Heart left ventricle (tissue), 16 donors: ENCODE results near the gene FGD3. TPM values are rescaled to one million over a fixed set of nuclear protein-coding genes. Genes with fewer than 3 reads are reported as not detected.
A peak's percentile ranks its signal among the peaks of the same experiment; 100 is the strongest.

Experiments
- ATAC-seq, 4 donors: fragments of 200-7000 bp; cut with Tn5 transposase; one replicate each; pipeline ENCODE4 v1.9.1; 2020 to 2022; ENCODE audit warnings: moderate library complexity in 4 of 4, mild to moderate bottlenecking in 3 of 4, moderate number of reproducible peaks in 1 of 4
- DNase-seq, 5 donors: peaks; one replicate each; pipeline ENCODE4 v3.0.0-alpha.2; 2020
- H3K27ac ChIP-seq, 12 donors: fragments of 200-600 bp; sonication (generic) in 4 of 12; one replicate each; pipeline versions ENCODE4 v1.5.0 to v1.8.0; 2016 to 2022; ENCODE audit warnings: mild to moderate bottlenecking in 2 of 12
- H3K27me3 ChIP-seq, 9 donors: fragments of 200-600 bp; sonication (generic) in 2 of 9; one replicate each; pipeline versions ENCODE4 v1.5.1 to v1.8.0; 2016 to 2022; ENCODE audit warnings: mild to moderate bottlenecking in 3 of 9
- H3K36me3 ChIP-seq, 9 donors: fragments of 200-600 bp; sonication (generic) in 2 of 9; one replicate each; pipeline versions ENCODE4 v1.5.0 to v1.8.0; 2018 to 2022; ENCODE audit warnings: mild to moderate bottlenecking in 2 of 9
- H3K4me1 ChIP-seq, 12 donors: fragments of 200-600 bp; sonication (generic) in 4 of 12; one replicate each; pipeline versions ENCODE4 v1.5.0 to v1.8.0; 2016 to 2022; ENCODE audit warnings: mild to moderate bottlenecking in 3 of 12
- H3K4me3 ChIP-seq, 12 donors: fragments of 200-600 bp; sonication (generic) in 4 of 12; one replicate each; pipeline versions ENCODE4 v1.5.0 to v1.8.0; 2017 to 2022; ENCODE audit warnings: mild to moderate bottlenecking in 9 of 12, moderate library complexity in 4 of 12
- H3K9me3 ChIP-seq, 12 donors: fragments of 200-600 bp; sonication (generic) in 4 of 12; one replicate each; pipeline versions ENCODE4 v1.5.0 to v1.8.0; 2016 to 2022; ENCODE audit warnings: mild to moderate bottlenecking in 1 of 12
- POLR2A ChIP-seq, 2 donors: fragments of 450-650 bp; IDR thresholded peaks; one replicate each; pipeline ENCODE4 v1.6.1; 2017; ENCODE audit warnings: antibody characterized with exemption in 2 of 2, mild to moderate bottlenecking in 2 of 2, moderate library complexity in 2 of 2
- WGBS, 4 donors: extraction: QIAGEN DNeasy Blood & Tissue Kit in 2 of 4; methylation state at CpG; one replicate each; pipeline versions ENCODE4 v1.1.5 to v1.1.7; 2013 to 2018; 5-methylcytosine and 5-hydroxymethylcytosine counted together
- intact Hi-C, 10 donors: fragments of 100-400 bp; cut with DNase I; formaldehyde crosslinking; loops; one replicate each; pipeline versions ENCODE4 v1.11.1 to v1.14.2; 2022
- polyA plus RNA-seq, 2 donors: library from polyadenylated mRNA; stranded (reverse); fragments of 200-250 nt; gene quantifications; one replicate each; pipeline ENCODE4 v1.2.3, GENCODE V29; 2013
- total RNA-seq, 9 donors: library from RNA; depleted of rRNA in 2 of 9; stranded (reverse); fragments of >200 nt in 2 of 9; fragmentation: NEBNext Ultra II Directional in 3 of 9; extraction: Animal tissue kit (Norgen Biotek cat#: 25700) in 3 of 9; gene quantifications; one replicate each; pipeline versions ENCODE4 v1.1.0 to v1.2.4, GENCODE V29; 2016 to 2023
- TF ChIP-seq, protein P1 (sequence below), 12 donors: fragments of 200-600 bp; sonication (generic) in 4 of 12; IDR thresholded peaks; one replicate each; pipeline versions ENCODE4 v1.5.0 to v1.8.0; 2018 to 2022; ENCODE audit warnings: antibody characterized with exemption in 12 of 12, mild to moderate bottlenecking in 5 of 12
- donor health status: ischemic (EF 13 %, LVEDD 7.1; RV severe dilation, severe dysfunction).
- donor health status: healthy with polysubstance abuse.
- donor health status: DM: no; HTN: yes; CAD: no.
- donor health status: DM: no; HTN: no; CAD: no.
- donor health status: ischemic (EF 25% LVEDD 6.9; RV normal size, moderate dysfunction).
- donor health status: ischemic (EF 25% LVEDD 5.7; RV mildly dilated, moderate dysfunction).
- donor health status: healthy.
- donor health status: DM: yes; HTN: yes; CAD: no.
- donor health status: ischemic (EF 35%, LVEDD 5.7; RV mildly dilated, moderate dysfunction).
- donor health status: nonischemic (EF 11% LVEDD 7.7; RV severe dilation, severe dysfunction).
- donor health status: DM: yes; HTN: yes; CAD: no.
- donor health status: PGD.
- donor health status: ischemic (EF 29% LVEDD 5.4; RV normal size, mild dysfunction).
- donor health status: nonischemic (EF 23%, LVEDD 6.1; RV moderate dilation, normal function).

Gene FGD3
- total and polyA plus RNA-seq, 11 donors, result 1.2 to 11.2 (median 1.8) TPM

DNA sequence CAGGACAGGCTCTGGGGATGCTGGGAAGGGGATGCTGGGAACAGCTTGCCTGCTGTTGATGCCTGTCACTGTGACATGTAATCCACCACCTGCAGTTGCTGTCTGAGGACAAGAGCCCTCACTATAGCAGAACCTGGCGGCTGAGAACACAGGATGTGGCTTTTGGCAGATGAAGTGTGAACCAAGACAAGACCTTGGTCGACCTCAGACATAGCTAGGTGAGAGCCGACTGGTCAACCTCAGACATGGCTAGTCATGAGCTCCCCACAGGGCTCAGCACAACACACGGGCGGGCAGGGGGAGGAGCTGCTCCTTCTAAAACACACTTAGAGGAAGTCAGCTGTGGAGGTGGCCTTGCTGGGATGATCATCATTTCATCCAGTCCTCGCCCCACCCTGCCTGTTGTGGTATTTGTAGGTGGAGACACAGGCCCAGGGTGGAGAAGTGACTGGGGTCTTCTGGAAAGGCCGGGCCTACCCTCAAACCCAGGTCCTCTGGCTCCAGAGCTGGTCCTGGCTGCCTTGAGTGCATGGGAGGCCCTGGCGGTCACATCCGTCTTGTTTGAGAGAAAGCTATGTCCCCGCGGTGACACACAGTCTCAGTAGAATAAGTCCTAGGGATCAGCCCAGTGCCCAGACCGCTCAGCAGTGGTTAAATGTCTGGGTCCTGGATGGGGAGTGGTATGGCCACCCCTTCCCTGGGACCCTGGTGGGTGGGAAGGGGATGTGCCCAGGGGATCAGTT lies 117.2 kb downstream of the FGD3 start:
- 61 to 81% (median 74%) methylated on average over 3 to 12 of the region's 12 CpGs for WGBS, 4 donors
- no peak for TF ChIP-seq POLR2A (IDR thresholded peaks at IDR 0.05)
- TF ChIP-seq, protein P1, sequence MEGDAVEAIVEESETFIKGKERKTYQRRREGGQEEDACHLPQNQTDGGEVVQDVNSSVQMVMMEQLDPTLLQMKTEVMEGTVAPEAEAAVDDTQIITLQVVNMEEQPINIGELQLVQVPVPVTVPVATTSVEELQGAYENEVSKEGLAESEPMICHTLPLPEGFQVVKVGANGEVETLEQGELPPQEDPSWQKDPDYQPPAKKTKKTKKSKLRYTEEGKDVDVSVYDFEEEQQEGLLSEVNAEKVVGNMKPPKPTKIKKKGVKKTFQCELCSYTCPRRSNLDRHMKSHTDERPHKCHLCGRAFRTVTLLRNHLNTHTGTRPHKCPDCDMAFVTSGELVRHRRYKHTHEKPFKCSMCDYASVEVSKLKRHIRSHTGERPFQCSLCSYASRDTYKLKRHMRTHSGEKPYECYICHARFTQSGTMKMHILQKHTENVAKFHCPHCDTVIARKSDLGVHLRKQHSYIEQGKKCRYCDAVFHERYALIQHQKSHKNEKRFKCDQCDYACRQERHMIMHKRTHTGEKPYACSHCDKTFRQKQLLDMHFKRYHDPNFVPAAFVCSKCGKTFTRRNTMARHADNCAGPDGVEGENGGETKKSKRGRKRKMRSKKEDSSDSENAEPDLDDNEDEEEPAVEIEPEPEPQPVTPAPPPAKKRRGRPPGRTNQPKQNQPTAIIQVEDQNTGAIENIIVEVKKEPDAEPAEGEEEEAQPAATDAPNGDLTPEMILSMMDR (IDR thresholded peaks at IDR 0.05), result no peak
- ATAC-seq (peak in 2 of 4 donors; percentile 54 to 60), DNase-seq (peak in 2 of 5 donors; percentile 44 to 74)
- H3K36me3 ChIP-seq, result no peaks in the 10 kb centered on the region
- H3K4me3 ChIP-seq, result no peak overlapping the region
- intact Hi-C loops, result no loop called here
- peaks cover 0 to 4% (median 0%) of the 10 kb centered on the region in 12 donors for H3K9me3 ChIP-seq
- H3K27ac ChIP-seq, result peak overlapping the region in 1 of 12 donors; percentile 66
- H3K4me1 ChIP-seq, result peaks cover 0 to 61% (median 3%) of the 10 kb centered on the region in 12 donors
- H3K27me3 ChIP-seq, result peaks cover 0 to under 1% (median 0%) of the 10 kb centered on the region in 9 donors

DNA sequence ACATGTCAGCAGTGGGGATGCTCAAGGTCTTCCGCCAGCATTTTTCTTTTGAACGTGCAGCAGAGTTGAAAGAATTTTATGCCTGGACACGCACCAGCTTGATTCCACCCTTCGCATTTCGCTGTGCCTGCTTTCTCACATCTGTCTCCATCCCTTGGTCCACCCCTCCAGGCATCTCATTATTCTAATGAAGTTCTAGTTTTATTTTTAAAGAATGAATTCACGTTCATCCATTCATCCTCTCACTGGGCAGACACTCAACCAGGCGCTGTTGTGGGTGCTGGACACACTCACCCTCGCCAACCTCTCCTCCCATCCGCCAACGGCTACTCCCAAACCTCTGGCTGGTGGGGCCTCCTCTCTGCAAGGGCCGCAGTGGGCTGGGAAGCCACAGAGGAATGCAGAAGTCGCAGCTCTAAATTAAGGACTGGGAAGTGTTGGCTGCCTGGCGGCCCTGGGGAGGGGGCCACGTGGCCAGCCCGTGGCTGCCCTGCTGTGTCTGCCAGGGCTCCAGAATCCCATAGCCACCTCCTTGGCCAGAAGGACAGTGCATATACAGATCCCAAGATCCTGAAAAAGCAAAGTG lies 117.9 kb downstream of the FGD3 start:
- TF ChIP-seq POLR2A (IDR thresholded peaks at IDR 0.05), result no peak
- TF ChIP-seq, protein P1 (IDR thresholded peaks at IDR 0.05), result no peak
- Histone ChIP-seq H3K4me3 (no peak overlapping the region), H3K27me3 (no peaks in the 10 kb centered on the region), H3K4me1 (peaks cover 0 to 55% (median 0%) of the 10 kb centered on the region in 12 donors), H3K36me3 (no peaks in the 10 kb centered on the region), H3K9me3 (peaks cover 0 to 4% (median 0%) of the 10 kb centered on the region in 12 donors), H3K27ac (peak overlapping the region in 1 of 12 donors; percentile 66)
- no peak for DNase-seq
- ATAC-seq, result peak in 3 of 4 donors; percentile 29 to 63 (median 46)
- 65 to 76% (median 69%) methylated on average over 15 of the region's 15 CpGs for WGBS, 4 donors
- intact Hi-C loops, result no loop called here

DNA sequence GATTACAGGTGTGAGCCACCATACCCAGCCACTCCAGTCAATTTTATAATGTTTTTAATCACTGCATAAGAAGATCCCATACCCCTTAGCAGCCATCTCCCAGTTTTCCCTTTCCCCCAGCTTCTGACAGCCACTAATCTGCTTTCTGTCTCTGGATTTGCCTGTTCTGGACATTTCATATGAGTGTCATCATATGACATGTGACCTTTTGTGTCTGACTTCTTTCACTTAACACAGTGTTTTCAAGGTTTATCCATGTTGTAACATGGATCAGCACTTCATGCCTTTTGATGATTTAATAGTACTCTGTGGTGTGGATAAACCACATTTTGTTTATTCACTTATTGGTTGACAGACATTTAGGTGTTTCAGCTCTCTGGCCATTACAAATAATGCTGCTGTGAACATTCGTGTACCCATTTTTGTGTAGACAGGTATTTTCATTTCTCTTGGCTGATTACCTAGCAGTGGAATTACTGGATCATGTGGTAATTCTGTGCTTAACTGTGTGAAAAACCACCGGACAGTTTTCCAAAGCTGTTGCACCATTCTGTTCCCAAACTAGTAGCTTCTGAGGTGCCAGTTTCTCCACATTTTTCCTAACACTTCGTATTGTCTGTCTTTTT lies 119.8 kb downstream of the FGD3 start:
- intact Hi-C loops, result no loop called here

More for the DNA sequence above, 119.8 kb downstream of the FGD3 start:
- Histone ChIP-seq H3K27ac (no peak overlapping the region), H3K4me3 (no peak overlapping the region), H3K27me3 (no peaks in the 10 kb centered on the region), H3K9me3 (peaks cover 0 to 4% (median 0%) of the 10 kb centered on the region in 12 donors), H3K4me1 (peaks cover 0 to 37% (median under 1%) of the 10 kb centered on the region in 12 donors), H3K36me3 (no peaks in the 10 kb centered on the region)
- no peak for DNase-seq
- WGBS, 4 donors, result 90 to 94% (median 92%) methylated on average over 3 of the region's 3 CpGs
- TF ChIP-seq POLR2A (IDR thresholded peaks at IDR 0.05), result no peak
- TF ChIP-seq, protein P1 (IDR thresholded peaks at IDR 0.05), result no peak
- ATAC-seq, result no peak
